CD4-positive, alpha-beta T cell treated with Interleukin-2 at 100 ng/mL for 4 hours (primary cell): Measurements from ENCODE around the gene HDAC9.

Experiments
- DNase-seq: peaks from one replicate; pipeline ENCODE4 v3.0.0-alpha.2; 2020; ENCODE audit warnings: low spot score

The HDAC9 gene

GRCh38 chr7:18494821-18495408 is 634 bp upstream of the HDAC9 start:
- DNase-seq: no peak

- DNase-seq: no peak
Measured at GRCh38 chr7:18496341-18496700, 772 bp downstream of the HDAC9 start.

GRCh38 chr7:18497082-18497481 is 1.5 kb downstream of the HDAC9 start:
- no peak for DNase-seq

GRCh38 chr7:18497800-18498199 is 2.3 kb downstream of the HDAC9 start:
- DNase-seq: no peak

- DNase-seq: no peak
Measured at GRCh38 chr7:18498341-18498740, 2.8 kb downstream of the HDAC9 start.

- no peak for DNase-seq
Measured at GRCh38 chr7:18499407-18500177, 4.0 kb downstream of the HDAC9 start.

- DNase-seq: no peak
Measured at GRCh38 chr7:18503126-18503866, 7.7 kb downstream of the HDAC9 start.

- no peak for DNase-seq
Measured at GRCh38 chr7:18504965-18505364, 9.4 kb downstream of the HDAC9 start.

- DNase-seq: no peak
Measured at GRCh38 chr7:18505870-18506460, 10.4 kb downstream of the HDAC9 start.

GRCh38 chr7:18508443-18509427 is 13.2 kb downstream of the HDAC9 start:
- DNase-seq: peak; percentile 9

GRCh38 chr7:18509481-18509880 is 13.9 kb downstream of the HDAC9 start:
- DNase-seq: no peak

GRCh38 chr7:18511351-18512140 is 16.0 kb downstream of the HDAC9 start:
- DNase-seq: no peak

GRCh38 chr7:18513343-18513742 is 17.8 kb downstream of the HDAC9 start:
- no peak for DNase-seq

- DNase-seq: no peak
Measured at GRCh38 chr7:18515067-18515466, 19.5 kb downstream of the HDAC9 start.

GRCh38 chr7:18517646-18518045 is 22.1 kb downstream of the HDAC9 start:
- DNase-seq: no peak

- DNase-seq: no peak
Measured at GRCh38 chr7:18518555-18518954, 23.0 kb downstream of the HDAC9 start.

GRCh38 chr7:18520450-18521235 is 25.1 kb downstream of the HDAC9 start:
- DNase-seq: no peak

GRCh38 chr7:18521236-18521589 is 25.7 kb downstream of the HDAC9 start:
- DNase-seq: no peak

- peak; percentile 7 for DNase-seq
Measured at GRCh38 chr7:18521945-18522566, 26.5 kb downstream of the HDAC9 start.

- DNase-seq: no peak
Measured at GRCh38 chr7:18524248-18524647, 28.7 kb downstream of the HDAC9 start.
